HepG2 (cell line): ENCODE data around the gene CNEP1R1. TPM values are rescaled to one million over a fixed set of nuclear protein-coding genes. Genes with fewer than 3 reads are reported as not detected.

Source experiments
- ATAC-seq: fragments of 200-7000 bp; cut with Tn5 transposase; 3 replicates; pipeline ENCODE4 v1.9.1; 2020; ENCODE audit warnings: mild to moderate bottlenecking, moderate library complexity
- BruUV-seq: library from RNA; stranded (reverse); fragments of 400-500 nt; replicated peaks from 2 replicates; lab custom pipeline; 2021; lab: Mats Ljungman, UMichigan
- CTCF ChIA-PET: fragments of 300-600 bp; formaldehyde crosslinking; extraction: SDS; loops from one replicate; lab custom pipeline; 2021; ENCODE audit warnings: low total read pairs, inconsistent platforms, low intra/inter-chr PET ratio; lab: Yijun Ruan, JAX
- POLR2A ChIA-PET: fragments of 350-600 bp; sonication (Branson Sonifier 250); formaldehyde crosslinking; loops from one replicate; lab custom pipeline; 2020; ENCODE audit warnings: antibody characterized with exemption, inconsistent platforms; lab: Yijun Ruan, JAX
- DNase-seq: peaks from one replicate; pipeline ENCODE4 v3.0.0-alpha.2; 2015; ENCODE audit warnings: low spot score
- FAIRE-seq: peaks from 3 replicates; lab custom pipeline; 2011; peaks lifted over from hg19 to GRCh38; lab: Jason Lieb, UNC
- H2AFZ ChIP-seq: one replicate; pipeline ENCODE4 v1.6.1; 2011; ENCODE audit warnings: low read length, inconsistent platforms
- H3K27ac ChIP-seq: fragments of 300-600 bp; 3 replicates; pipeline ENCODE4 v1.8.0; 2011; ENCODE audit warnings: mixed run types, mild to moderate bottlenecking, mixed read lengths, low read length, inconsistent platforms; ENCODE audit not compliant: insufficient read depth; ENCODE audit errors: extremely low read length
- H3K27me3 ChIP-seq, 2 experiments: fragments of 200-600 bp in 1 of 2; 2 replicates in 1 of 2; 3 replicates in 1 of 2; pipeline versions ENCODE4 v1.6.0 to v1.8.0; 2011; ENCODE audit warnings: low read length in 2 of 2, mild to moderate bottlenecking in 2 of 2, moderate library complexity in 2 of 2, inconsistent platforms in 1 of 2; ENCODE audit not compliant: insufficient read depth in 2 of 2, control insufficient read depth in 1 of 2
- H3K36me3 ChIP-seq, 2 experiments: fragments of 200-600 bp in 1 of 2; replicated peaks in 1 of 2; 2 replicates in 1 of 2; 3 replicates in 1 of 2; pipeline versions ENCODE4 v1.5.1 to v1.8.0; 2011; ENCODE audit warnings: low read length in 2 of 2, inconsistent platforms in 1 of 2; ENCODE audit not compliant: insufficient read depth in 2 of 2, control insufficient read depth in 1 of 2
- H3K4me1 ChIP-seq: 2 replicates; pipeline ENCODE4 v1.5.1; 2012; ENCODE audit warnings: low read length, inconsistent platforms; ENCODE audit not compliant: insufficient read depth
- H3K4me2 ChIP-seq: 2 replicates; pipeline ENCODE4 v1.6.0; 2011; ENCODE audit warnings: low read depth, low read length, inconsistent platforms
- H3K4me3 ChIP-seq, 3 experiments: fragments of 200-600 bp in 1 of 3; sonication (generic), shearing (Covaris generic) in 1 of 3; replicated peaks in 1 of 3; 2 replicates each; pipeline ENCODE4 v1.5.1; 2011 to 2016; ENCODE audit warnings: low read length in 3 of 3, inconsistent platforms in 2 of 3, low read depth in 2 of 3, mild to moderate bottlenecking in 2 of 3, control low read depth in 1 of 3, mixed read lengths in 1 of 3; ENCODE audit not compliant: insufficient read depth in 1 of 3
- H3K79me2 ChIP-seq: one replicate; pipeline ENCODE4 v1.6.1; 2011; ENCODE audit warnings: low read length, inconsistent platforms; ENCODE audit not compliant: insufficient read depth
- H3K9ac ChIP-seq: 2 replicates; pipeline ENCODE4 v1.6.0; 2011; ENCODE audit warnings: mild to moderate bottlenecking, low read depth, low read length, inconsistent platforms; ENCODE audit not compliant: insufficient read depth
- H3K9me3 ChIP-seq: 2 replicates; pipeline ENCODE4 v1.5.1; 2012; ENCODE audit warnings: mild to moderate bottlenecking, low read length
- H4K20me1 ChIP-seq: 2 replicates; pipeline ENCODE4 v1.6.0; 2011; ENCODE audit warnings: inconsistent platforms, mild to moderate bottlenecking, low read length, moderate library complexity; ENCODE audit not compliant: insufficient read depth
- ATF7 ChIP-seq, 2 experiments: fragments of 450-650 bp in 1 of 2; sonication (generic) in 1 of 2; formaldehyde crosslinking in 1 of 2; IDR thresholded peaks; 2 replicates each; pipeline versions ENCODE4 v1.4.0 to v1.6.1; 2016 to 2020; ENCODE audit warnings: antibody characterized with exemption in 1 of 2, mild to moderate bottlenecking in 1 of 2, missing genetic modification reagents in 1 of 2
- U2AF2 ChIP-seq: fragments of 200-400 bp; formaldehyde crosslinking; IDR thresholded peaks from 2 replicates; pipeline ENCODE4 v1.6.1; 2017; ENCODE audit warnings: low read depth, mild to moderate bottlenecking, low read length
- ZKSCAN8 ChIP-seq: IDR thresholded peaks from 2 replicates; pipeline ENCODE4 v1.6.1; 2016; ENCODE audit warnings: borderline replicate concordance, missing genetic modification reagents, missing compliant biosample characterization
- ZNF75D ChIP-seq: sonication (generic); formaldehyde crosslinking; IDR thresholded peaks from 2 replicates; pipeline ENCODE4 v1.8.1; 2023; ENCODE audit warnings: missing genetic modification reagents, mild to moderate bottlenecking, borderline replicate concordance
- WGBS: methylation state at CpG from one replicate; pipeline ENCODE4 v1.1.6; 2017; ENCODE audit warnings: low lambda C conversion rate; 5-methylcytosine and 5-hydroxymethylcytosine counted together
- in situ Hi-C: cut with HindIII; loops from 2 replicates; pipeline ENCODE4 v1.10.0; 2017; ENCODE audit warnings: low pct_unique_long_range_greater_than_20kb; ENCODE audit not compliant: extremely low pct_ligation_motif_present
- intact Hi-C: fragments of 100-400 bp; cut with micrococcal nuclease; formaldehyde crosslinking; loops from one replicate; pipeline ENCODE4 v1.10.0; 2022; ENCODE audit not compliant: unreplicated experiment
- polyA plus RNA-seq, 8 experiments: library from polyadenylated mRNA; depleted of rRNA in 3 of 8; stranded (reverse) in 7 of 8; unstranded in 1 of 8; fragments of >200 nt; fragmentation: Illumina TruSeq in 4 of 8; extraction: Trizol in 4 of 8; gene quantifications; 2 replicates each; pipeline versions ENCODE4 v1.2.1 to v1.2.3, GENCODE V29; 2011 to 2016; ENCODE audit warnings: low read depth in 4 of 8, missing spikeins in 1 of 8, mixed read lengths in 1 of 8; ENCODE audit not compliant: insufficient read depth in 1 of 8
- total RNA-seq, 5 experiments: library from RNA; depleted of rRNA; stranded (reverse); fragments of >200 nt; fragmentation: Illumina TruSeq; extraction: Trizol; gene quantifications; 2 replicates each; pipeline ENCODE4 v1.2.3, GENCODE V29; 2016; ENCODE audit warnings: low read depth in 1 of 5

CNEP1R1 gene
- total and polyA plus RNA-seq, 2 of the 13 experiments (the other 11 are each of a cell fraction or from before 2014, with no cell fraction given) = 23.6 to 26.8 TPM

DNA sequence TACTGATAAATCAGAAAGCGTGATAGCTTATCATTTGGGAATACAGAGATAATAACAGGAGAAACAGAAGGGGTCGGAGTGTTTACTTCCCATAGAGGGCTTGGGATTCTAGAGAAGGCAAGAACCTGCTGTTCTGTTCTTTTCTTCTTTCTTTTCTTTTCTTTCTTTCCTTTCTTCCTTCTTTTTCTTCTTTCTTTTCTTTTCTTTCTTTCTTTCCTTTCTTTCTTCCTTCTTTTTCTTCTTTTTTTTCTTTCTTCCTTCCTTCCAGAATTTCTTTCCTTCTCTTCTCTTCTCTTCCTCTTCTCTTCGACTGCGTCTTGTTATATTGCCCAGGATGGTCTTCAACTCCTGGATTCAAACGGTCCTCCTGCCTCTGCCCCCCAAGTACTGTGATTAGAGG is 18.3 kb downstream of the CNEP1R1 start:
- Histone ChIP-seq H2AFZ (no peak overlapping the region), H4K20me1 (no peaks in the 10 kb centered on the region), H3K27me3 (peaks cover 0 to 4% of the 10 kb centered on the region in 2 experiments; a peak in 1 of 5 replicates), H3K9me3 (no peaks in the 10 kb centered on the region), H3K36me3 (no peaks in the 10 kb centered on the region), H3K79me2 (no peaks in the 10 kb centered on the region), H3K4me2 (no peak overlapping the region), H3K9ac (no peak overlapping the region), H3K4me3 (no peak overlapping the region), H3K27ac (no peak overlapping the region)
- in situ Hi-C loops = loop anchor here (25.0 kb wide), 1 partner anchor 319 kb away; the partner anchor contains the start of gene BRD7
- no peak for DNase-seq
- no TSS peak for BruUV-seq
- WGBS = 61% methylated on average over 5 of the region's 5 CpGs
- intact Hi-C loops = no loop called here
- CTCF ChIA-PET = no interaction called here
- no peak for FAIRE-seq
- TF ChIP-seq ZKSCAN8 (CRISPR knock-in tag) (no peak), U2AF2 (0 out of 2 replicates have a peak, but pooled peaks have one; percentile 25)
- TF ChIP-seq, all 625 proteins: peak for 1
- peaks cover 46% of the 10 kb centered on the region for H3K4me1 ChIP-seq
- POLR2A ChIA-PET = no interaction called here
- ATAC-seq = no peak

DNA sequence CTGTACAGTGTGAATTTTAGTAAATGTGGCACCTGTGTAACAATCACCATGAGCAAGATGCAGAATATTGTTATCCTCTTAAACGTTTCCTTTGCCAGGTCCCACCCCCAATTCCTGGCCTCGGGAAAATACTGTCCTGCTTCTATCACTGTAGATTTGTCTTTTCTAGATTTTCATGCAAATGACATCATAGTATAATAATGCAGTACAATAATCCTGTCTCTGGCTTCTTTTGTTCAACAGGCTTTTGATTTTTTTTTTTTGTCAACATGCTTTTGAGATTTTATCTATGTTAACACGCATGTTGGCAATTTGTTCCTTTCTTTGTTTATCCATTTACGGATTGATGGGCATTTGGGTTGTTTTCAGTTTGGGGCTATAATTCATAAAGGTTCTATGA is 20.4 kb downstream of the CNEP1R1 start:
- Histone ChIP-seq H3K79me2 (no peaks in the 10 kb centered on the region), H4K20me1 (no peaks in the 10 kb centered on the region), H3K4me2 (no peak overlapping the region), H3K27ac (no peak overlapping the region), H2AFZ (no peak overlapping the region), H3K4me3 (no peak overlapping the region), H3K36me3 (no peaks in the 10 kb centered on the region), H3K4me1 (peaks cover 29% of the 10 kb centered on the region), H3K9me3 (no peaks in the 10 kb centered on the region), H3K9ac (no peak overlapping the region), H3K27me3 (peaks cover 0 to 4% of the 10 kb centered on the region in 2 experiments; a peak in 1 of 5 replicates)
- TF ChIP-seq ZNF75D (CRISPR knock-in tag) (no peak), ATF7 (IDR thresholded peaks at IDR 0.05) (peak; percentile 70), ATF7 (CRISPR knock-in tag; IDR thresholded peaks at IDR 0.05) (no peak)
- DNase-seq (no peak), ATAC-seq (no peak), FAIRE-seq (no peak)
- ChIA-PET CTCF (no interaction called here), POLR2A (interaction anchor here (1.1 kb wide), 1 partner anchor 20 kb away, joined by 3 read pairs; the partner anchor contains the start of gene HEATR3)
- in situ Hi-C loops (loop anchor here (25.0 kb wide), 1 partner anchor 317 kb away; the partner anchor contains the start of gene BRD7), intact Hi-C loops (no loop called here)
- WGBS = 19% methylated on average over 4 of the region's 4 CpGs
- no TSS peak for BruUV-seq
